SK-N-MC (cell line): ENCODE results near the gene GRIP1.

Source experiments
- EZH2 ChIP-seq: fragments of 200-600 bp; sonication (generic); IDR thresholded peaks from one replicate; pipeline ENCODE4 v1.6.1; 2017; ENCODE audit warnings: antibody characterized with exemption
- FOXP2 ChIP-seq: optimal IDR thresholded peaks from 2 replicates; pipeline ENCODE3; 2011; ENCODE audit warnings: mild to moderate bottlenecking, moderate library complexity; ENCODE audit not compliant: insufficient read depth; ENCODE audit errors: extremely low read length, control extremely low read depth
- POLR2AphosphoS5 ChIP-seq: IDR thresholded peaks from 2 replicates; pipeline ENCODE4 v1.6.1; 2012; ENCODE audit warnings: mild to moderate bottlenecking, low read depth, low read length, borderline replicate concordance

DNA sequence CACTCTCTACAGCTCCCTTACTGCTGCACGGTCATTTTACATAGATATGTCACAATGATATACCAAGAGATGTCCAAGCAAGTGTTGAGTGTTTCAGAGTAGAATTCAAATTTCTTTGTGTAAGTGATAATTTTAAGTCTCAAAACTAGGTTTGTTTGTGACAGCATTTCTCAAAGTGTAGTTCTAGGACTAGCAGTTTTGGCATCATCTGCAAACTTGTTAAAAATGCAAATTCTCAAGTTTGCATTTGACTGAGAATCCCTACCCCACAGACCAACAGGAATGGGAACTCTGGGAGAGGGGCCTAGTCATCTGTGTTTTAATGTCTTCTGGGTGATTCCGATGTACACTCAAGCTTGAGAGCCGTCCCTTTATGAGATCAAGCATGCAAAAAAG is 279.0 kb downstream of the GRIP1 start:
- TF ChIP-seq POLR2AphosphoS5 (no peak), EZH2 (no peak), FOXP2 (no peak)
